ENCODE measurements around the gene C1QTNF8.

Gene C1QTNF8

DNA sequence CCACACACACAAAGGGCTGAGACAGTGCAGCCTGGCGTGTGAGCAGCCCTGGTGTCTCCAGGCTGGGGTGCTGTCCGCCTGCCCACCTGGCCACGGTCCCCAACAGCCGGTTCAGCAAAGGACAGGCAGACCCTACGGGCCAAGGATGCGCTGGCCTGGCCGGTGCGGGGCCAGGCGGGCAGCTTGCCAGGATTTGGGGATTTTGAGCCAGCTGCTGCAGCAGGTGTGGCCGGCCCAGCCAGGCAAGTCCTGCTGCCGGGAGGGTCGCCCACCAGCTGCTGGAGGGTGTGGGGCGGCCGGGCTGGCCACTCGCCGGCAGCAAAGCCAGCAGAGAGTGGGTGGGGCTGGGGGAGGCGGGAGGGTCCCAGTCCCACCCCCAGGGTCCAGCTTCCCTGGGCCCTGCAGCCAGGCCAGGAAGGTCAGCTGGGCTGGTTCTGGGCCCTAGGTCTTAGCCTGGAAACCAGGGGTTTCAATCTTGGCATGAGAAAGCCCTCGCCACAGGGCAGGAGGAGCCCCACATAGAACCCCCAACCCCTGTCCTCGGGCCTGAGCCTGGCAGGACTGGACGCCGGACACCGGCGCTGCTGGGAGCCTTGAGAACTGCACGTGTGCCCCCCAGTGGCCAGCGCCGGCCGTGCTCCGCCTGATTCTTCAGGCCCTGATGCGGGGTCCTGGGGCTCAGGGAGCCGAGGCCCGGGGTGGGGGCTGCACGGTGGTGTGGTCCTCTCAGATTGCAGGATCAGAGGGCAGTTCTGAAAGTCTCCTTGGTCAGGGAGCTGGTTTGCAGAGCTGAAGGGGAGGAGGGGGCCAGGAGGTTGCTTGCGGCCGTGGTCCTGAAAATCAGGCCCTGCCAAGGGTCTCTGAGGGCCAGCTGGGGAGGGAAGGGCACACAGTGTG is 41.1 kb downstream of the C1QTNF8 start:
- peak; percentile 70 for DNase-seq
- in situ Hi-C loops (cut with HindIII; ENCODE audit: low pct_ligation_motif_present, low pct_unique_long_range_greater_than_20kb, low sequenced_read_pairs): no loop called here

- in situ Hi-C loops (cut with HindIII; ENCODE audit: low pct_ligation_motif_present, low pct_unique_long_range_greater_than_20kb, low sequenced_read_pairs): no loop called here
- DNase-seq: no peak
These were observed 42.2 kb downstream of the C1QTNF8 start for GRCh38 chr16:1053700-1054368.

DNA sequence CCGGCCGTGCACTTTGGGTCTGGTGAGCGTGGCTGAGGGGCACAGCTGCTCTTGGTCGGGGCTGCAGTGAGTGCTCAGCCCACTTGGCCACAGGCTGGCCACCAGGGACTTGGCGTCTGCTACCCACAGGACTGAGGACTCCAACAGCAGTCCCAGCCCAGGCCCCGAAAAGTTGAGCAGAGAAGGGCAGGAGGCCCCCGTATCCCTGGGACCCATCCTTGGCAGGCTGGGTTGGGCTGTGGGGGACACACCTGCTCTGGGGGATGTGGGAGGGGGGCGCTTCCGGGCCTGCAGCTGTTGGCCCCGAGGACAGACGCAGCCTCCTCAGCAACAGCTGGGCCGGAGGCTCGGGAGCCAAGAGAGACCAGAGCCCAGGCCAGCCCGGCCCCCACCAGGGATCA is 42.9 kb downstream of the C1QTNF8 start:
- in situ Hi-C loops (cut with HindIII; ENCODE audit: low pct_ligation_motif_present, low pct_unique_long_range_greater_than_20kb, low sequenced_read_pairs): no loop called here
- no peak for DNase-seq

GRCh38 chr16:1052721-1053120 is 43.3 kb downstream of the C1QTNF8 start:
- no peak for DNase-seq
- in situ Hi-C loops (cut with HindIII; ENCODE audit: low pct_ligation_motif_present, low pct_unique_long_range_greater_than_20kb, low sequenced_read_pairs): no loop called here

DNA sequence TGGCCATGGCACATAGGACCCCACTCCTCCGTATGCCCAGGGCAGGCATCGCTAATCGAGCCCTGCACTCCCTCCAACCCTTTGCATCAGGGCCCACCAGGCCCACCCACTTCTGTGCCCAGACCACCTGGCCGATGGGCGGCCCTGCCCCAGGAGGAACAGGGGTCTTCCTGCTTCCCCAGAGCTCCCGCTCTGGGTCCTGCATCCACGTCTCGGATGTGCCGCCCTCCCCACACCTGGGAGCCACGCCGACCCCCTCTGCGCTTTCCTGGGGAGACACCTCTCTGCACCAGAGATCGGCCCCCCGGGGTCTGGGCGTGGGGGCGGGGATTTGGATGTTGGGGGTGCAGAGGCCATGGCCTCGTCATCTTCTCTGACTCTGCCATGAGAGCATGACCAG is 44.6 kb downstream of the C1QTNF8 start:
- in situ Hi-C loops (cut with HindIII; ENCODE audit: low pct_ligation_motif_present, low pct_unique_long_range_greater_than_20kb, low sequenced_read_pairs): no loop called here

DNA sequence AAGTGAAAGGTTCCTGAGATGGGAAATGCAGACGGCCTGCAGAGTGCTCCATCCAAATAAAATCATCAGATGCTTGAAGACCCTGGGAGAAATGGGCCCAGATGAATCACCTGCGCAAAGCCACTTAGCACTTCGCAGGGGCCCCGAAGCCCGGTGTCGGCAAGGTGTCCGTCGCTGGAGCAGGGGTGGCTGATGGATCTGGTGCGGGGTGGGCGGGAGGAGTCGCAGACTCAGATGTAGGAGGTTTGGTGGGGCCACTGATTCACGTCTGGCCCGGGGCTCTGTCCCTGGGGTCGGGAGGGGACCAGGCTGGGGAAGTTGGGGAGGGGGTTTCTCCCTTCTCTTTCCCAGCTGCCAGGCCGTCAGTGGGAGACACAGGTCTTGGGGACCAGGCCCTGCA is 45.1 kb downstream of the C1QTNF8 start:
- no peak for DNase-seq
- in situ Hi-C loops (cut with HindIII; ENCODE audit: low pct_ligation_motif_present, low pct_unique_long_range_greater_than_20kb, low sequenced_read_pairs): no loop called here

More for the DNA sequence above, 44.6 kb downstream of the C1QTNF8 start:
- no peak for DNase-seq

DNA sequence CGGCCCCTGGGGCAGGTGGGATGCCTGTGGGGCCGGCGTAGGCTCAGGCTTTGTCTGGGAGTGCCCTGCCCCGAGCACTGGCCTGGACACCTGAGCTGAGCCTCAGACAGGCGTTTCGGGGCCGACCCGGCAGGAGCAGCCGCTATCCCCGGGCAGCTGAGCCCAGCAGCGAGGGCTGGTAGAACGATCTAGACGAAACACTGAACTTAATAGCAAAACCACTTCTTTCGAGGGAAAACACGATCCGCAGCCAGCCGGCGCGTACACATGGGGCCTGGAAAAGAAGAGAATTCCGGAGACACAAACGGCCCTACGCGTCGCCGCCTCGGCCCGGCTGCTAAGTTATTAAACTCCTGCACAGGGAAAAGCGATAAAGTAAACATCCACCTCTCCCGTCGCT is 45.5 kb downstream of the C1QTNF8 start:
- DNase-seq: no peak
- in situ Hi-C loops (cut with HindIII; ENCODE audit: low pct_ligation_motif_present, low pct_unique_long_range_greater_than_20kb, low sequenced_read_pairs): no loop called here

DNA sequence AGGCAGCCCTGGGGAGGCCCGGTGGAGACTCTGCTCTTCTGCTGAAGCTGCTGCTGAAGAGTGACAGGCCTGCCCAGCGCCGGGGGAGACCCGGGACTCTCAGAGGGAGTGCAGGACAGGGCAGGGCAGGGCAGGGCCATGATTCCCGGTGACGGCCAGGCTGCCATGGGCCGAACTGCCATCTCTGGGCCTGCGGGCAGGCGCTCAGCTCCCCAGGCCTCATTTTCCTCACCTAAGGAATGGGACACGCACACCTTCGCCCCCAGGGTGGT is 46.1 kb downstream of the C1QTNF8 start:
- in situ Hi-C loops (cut with HindIII; ENCODE audit: low pct_ligation_motif_present, low pct_unique_long_range_greater_than_20kb, low sequenced_read_pairs): no loop called here

GRCh38 chr16:1049113-1049975 is 46.7 kb downstream of the C1QTNF8 start:
- in situ Hi-C loops (cut with HindIII; ENCODE audit: low pct_ligation_motif_present, low pct_unique_long_range_greater_than_20kb, low sequenced_read_pairs): no loop called here
- no peak for DNase-seq

More for the DNA sequence above, 46.1 kb downstream of the C1QTNF8 start:
- no peak for DNase-seq

DNA sequence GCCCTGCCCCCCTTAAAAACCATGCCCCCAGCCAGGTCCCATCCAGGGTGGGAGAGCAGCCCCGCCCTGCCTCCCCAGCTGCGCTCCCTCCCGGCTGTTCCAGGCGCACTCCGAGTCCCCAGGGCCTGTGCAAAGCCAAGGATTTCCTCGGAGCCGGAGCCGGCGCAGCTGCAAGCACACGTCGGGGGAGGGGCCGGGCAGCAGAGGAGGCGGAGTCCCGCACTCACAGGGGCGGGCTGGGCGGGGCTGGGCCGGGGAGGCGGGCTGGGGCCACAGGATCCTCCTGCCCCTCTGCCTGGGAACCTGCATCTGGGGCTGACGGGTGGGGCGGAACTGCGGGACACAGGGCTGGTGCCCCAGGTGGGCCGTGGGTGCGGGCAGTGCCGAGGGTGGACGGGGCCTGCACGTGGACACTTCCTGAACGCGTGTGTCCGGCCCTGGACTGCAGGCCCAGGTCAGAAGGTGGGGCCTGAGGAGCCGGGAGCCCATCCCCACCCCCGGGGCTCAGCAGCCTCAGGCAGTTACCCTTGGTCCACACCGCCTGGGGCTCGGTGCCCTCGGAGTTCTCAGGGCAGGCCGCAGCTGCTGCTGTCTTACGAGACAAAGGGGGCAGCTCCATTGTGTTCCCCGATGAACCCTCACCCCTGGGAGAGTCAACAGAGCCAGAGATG is 47.5 kb downstream of the C1QTNF8 start:
- DNase-seq: no peak
- in situ Hi-C loops (cut with HindIII; ENCODE audit: low pct_ligation_motif_present, low pct_unique_long_range_greater_than_20kb, low sequenced_read_pairs): no loop called here

DNA sequence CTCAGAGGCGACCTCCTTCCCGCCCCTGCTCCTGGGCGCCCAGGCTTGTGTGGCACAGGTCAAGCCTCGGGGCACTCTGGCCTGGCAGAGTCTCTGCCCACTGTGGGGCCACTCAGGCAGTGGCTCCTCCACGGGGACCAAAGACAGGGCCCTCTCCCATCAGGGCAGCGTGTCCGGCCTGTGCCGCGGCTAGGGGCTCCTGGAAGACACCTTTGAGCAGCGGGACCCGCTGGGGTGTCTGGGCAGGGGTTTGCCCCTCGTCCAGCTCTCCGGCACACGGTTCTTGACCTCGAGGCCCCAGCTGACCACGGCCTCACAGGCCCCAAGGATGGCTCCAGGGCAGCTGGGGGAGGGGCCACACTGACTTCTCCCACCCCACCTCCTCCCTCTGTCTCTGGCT is 48.2 kb downstream of the C1QTNF8 start:
- no peak for DNase-seq
- in situ Hi-C loops (cut with HindIII; ENCODE audit: low pct_ligation_motif_present, low pct_unique_long_range_greater_than_20kb, low sequenced_read_pairs): no loop called here

DNA sequence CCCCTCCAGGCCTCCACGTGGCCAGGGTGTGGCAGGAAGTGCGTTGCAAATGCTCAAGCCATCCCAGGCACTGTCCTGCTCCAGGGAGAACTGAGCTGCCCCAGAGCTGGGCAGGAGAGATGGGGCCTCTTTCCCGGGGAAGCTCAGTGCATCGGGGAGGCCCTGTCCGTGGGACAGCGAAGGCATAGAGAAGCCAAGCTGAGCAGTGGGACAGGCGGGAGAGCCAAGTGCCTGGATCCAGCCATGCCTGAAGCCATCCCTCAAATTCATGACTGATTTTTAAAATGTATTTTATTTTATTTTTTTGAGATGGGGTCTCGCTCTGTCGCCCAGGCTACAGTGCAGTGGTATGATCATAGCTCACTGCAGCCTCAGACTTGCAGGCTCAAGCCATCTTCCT is 48.9 kb downstream of the C1QTNF8 start:
- in situ Hi-C loops (cut with HindIII; ENCODE audit: low pct_ligation_motif_present, low pct_unique_long_range_greater_than_20kb, low sequenced_read_pairs): no loop called here
- no peak for DNase-seq

DNA sequence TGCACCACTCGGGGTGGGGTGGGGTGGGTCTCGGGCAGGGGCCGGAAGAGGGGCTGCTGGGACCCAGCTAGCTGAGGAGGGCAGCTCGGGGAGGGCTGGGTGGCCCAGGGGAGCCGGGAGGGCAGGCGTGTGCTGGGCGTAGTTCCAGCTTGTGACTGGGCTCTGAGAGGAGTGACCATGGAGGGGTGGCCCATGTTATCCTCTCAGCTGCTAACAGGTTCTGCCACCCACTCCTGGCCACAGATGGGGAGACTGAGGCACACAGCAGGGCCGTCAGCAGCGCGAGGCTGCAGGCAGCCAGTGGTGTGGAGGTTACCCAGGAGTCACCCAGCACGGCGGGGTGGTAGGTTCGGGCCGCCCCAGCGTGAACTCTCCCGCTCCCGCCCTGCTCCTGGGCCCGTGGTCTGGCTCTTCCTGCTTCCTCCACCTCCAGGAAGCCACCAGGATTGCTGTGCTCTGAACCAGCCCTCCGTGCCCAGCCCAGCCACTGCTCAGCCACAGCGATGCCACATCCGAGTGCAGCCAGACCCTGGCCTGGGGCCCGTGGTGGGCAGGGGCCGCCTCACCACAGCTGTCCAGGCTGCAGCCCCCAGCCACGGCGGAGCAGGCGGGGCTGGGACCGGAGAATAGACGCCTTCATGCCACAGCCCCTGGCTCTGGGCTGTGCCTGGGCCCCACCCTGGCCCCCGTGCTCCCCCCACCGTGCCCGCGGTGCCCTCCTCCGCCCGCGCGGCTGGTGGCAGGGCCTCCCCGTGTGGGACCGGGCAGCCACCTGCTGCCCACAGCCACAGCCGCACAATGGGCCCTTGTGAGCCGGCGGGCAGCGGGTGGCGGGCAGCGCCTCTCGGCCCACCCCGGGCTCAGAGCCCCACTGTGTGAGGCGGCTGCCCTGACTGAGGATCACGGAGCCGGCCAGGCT is 49.8 kb downstream of the C1QTNF8 start:
- no peak for DNase-seq
- in situ Hi-C loops (cut with HindIII; ENCODE audit: low pct_ligation_motif_present, low pct_unique_long_range_greater_than_20kb, low sequenced_read_pairs): no loop called here

GRCh38 chr16:1045310-1045992 is 50.6 kb downstream of the C1QTNF8 start:
- DNase-seq: no peak
- in situ Hi-C loops (cut with HindIII; ENCODE audit: low pct_ligation_motif_present, low pct_unique_long_range_greater_than_20kb, low sequenced_read_pairs): no loop called here

DNA sequence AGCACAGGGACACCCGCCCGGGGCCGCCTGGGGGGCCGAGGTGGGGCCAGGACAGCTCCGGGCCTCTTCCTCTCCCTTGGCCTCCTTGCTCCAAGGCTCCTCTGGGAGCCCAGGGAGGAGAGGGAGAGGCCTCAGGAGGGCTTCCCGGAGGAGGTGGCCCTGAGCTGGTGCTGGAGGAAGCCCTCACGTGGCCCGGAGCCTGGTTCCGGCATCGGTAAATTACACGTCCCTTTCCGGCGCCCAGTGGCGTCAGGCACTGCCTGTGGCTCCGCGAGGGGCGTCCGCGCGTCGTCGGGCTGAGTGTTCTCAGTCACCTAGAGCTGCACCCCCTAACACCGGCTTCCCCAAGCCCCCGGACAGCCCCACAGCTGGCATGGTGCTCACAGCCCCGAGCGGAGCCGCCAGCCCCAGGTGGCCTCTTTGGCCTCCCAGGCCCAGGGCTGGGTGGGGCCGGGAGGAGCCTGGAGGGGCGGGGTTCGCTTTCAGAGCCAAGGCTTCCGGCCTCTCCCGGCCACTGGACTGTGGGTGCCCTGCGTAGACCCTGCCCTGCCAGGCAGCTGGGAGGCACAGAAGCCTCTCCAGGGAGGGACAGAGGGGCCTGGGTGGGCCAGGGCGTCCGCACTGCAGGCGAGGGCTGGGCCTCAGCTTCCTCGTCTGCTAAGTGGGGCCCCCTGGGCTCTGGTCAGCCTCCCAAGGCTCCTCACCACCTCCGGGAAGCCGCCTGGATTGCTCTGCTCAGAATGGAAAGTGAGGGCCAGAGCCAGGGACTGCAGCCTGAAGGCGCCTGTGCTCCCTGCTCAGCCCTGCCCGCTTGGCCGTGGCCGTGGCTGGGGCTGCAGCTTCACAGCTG is 51.4 kb downstream of the C1QTNF8 start:
- in situ Hi-C loops (cut with HindIII; ENCODE audit: low pct_ligation_motif_present, low pct_unique_long_range_greater_than_20kb, low sequenced_read_pairs): no loop called here
- no peak for DNase-seq

GRCh38 chr16:1043881-1044451 is 52.1 kb downstream of the C1QTNF8 start:
- DNase-seq: no peak
- in situ Hi-C loops (cut with HindIII; ENCODE audit: low pct_ligation_motif_present, low pct_unique_long_range_greater_than_20kb, low sequenced_read_pairs): no loop called here

All from ACHN (cell line).